ENCODE data around the gene ADI1.
"Not testable (repeated sequence)": the region's sequence is repeated elsewhere in the genome, so short reads cannot be mapped to it uniquely, and the experiment has no call there.

Gene ADI1

GRCh38 chr2:3527886-3528785 lies 8.8 kb upstream of the ADI1 start:
- no peak for DNase-seq

- no peak for DNase-seq
Measured at GRCh38 chr2:3526871-3527270, 7.5 kb upstream of the ADI1 start.

GRCh38 chr2:3523551-3524041 lies 4.3 kb upstream of the ADI1 start:
- no peak for DNase-seq

GRCh38 chr2:3522961-3523421 lies 3.7 kb upstream of the ADI1 start:
- DNase-seq, result no peak

GRCh38 chr2:3520591-3520990 lies 1.3 kb upstream of the ADI1 start:
- no peak for DNase-seq

- DNase-seq, result peak; percentile 86 to 94
Measured at GRCh38 chr2:3518496-3519254, 656 bp downstream of the ADI1 start.

GRCh38 chr2:3517948-3518495 lies 1.3 kb downstream of the ADI1 start:
- DNase-seq, result no peak

- no peak for DNase-seq
Measured at GRCh38 chr2:3516831-3517230, 2.5 kb downstream of the ADI1 start.

- not testable (repeated sequence) for DNase-seq
Measured at GRCh38 chr2:3515438-3515837, 3.9 kb downstream of the ADI1 start.

- DNase-seq, result no peak
Measured at GRCh38 chr2:3513026-3513810, 6.1 kb downstream of the ADI1 start.

- no peak for DNase-seq
Measured at GRCh38 chr2:3512086-3512485, 7.2 kb downstream of the ADI1 start.

GRCh38 chr2:3505771-3506170 lies 13.6 kb downstream of the ADI1 start:
- DNase-seq, result no peak

GRCh38 chr2:3504741-3505140 lies 14.6 kb downstream of the ADI1 start:
- DNase-seq, result no peak

GRCh38 chr2:3503483-3503882 lies 15.8 kb downstream of the ADI1 start:
- no peak for DNase-seq

GRCh38 chr2:3503046-3503445 lies 16.3 kb downstream of the ADI1 start:
- DNase-seq, result no peak

- DNase-seq, result no peak
Measured at GRCh38 chr2:3500326-3500899, 18.9 kb downstream of the ADI1 start.

- DNase-seq, result no peak
Measured at GRCh38 chr2:3498783-3499394, 20.4 kb downstream of the ADI1 start.

- not testable (repeated sequence) for DNase-seq
Measured at GRCh38 chr2:3496708-3497080, 22.6 kb downstream of the ADI1 start.

GRCh38 chr2:3494984-3495666 lies 24.2 kb downstream of the ADI1 start:
- DNase-seq, result no peak

- DNase-seq, result no peak
Measured at GRCh38 chr2:3493615-3494007, 25.7 kb downstream of the ADI1 start.

GRCh38 chr2:3492951-3493614 lies 26.2 kb downstream of the ADI1 start:
- DNase-seq, result no peak

All from hippocampal formation (tissue), 2 donors.